Measurements from ENCODE around the gene SMARCAD1.
"Not testable (repeated sequence)": the region's sequence is repeated elsewhere in the genome, so short reads cannot be mapped to it uniquely, and the experiment has no call there.

Gene SMARCAD1

DNA sequence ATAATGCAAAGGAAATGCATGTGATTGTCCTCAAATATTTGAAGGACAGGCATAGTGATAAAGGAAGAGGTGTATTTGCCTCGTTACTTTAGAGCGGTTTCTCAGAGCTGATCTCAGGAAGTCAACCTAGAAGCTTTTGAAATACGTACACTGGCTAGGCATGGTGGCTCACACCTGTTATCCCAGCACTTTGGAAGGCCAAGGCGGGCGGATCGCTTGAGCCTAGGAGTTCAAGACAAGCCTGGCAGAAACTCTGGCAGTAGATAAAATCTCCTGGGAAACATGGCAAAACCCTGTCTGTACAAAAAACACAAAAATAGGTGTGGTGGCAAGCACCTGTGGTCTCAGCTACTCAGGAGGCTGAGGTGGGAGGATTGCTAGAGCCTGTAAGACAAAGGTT, 24.9 kb downstream of the SMARCAD1 start:
- no peak for DNase-seq (ENCODE audit: low spot score)

DNA sequence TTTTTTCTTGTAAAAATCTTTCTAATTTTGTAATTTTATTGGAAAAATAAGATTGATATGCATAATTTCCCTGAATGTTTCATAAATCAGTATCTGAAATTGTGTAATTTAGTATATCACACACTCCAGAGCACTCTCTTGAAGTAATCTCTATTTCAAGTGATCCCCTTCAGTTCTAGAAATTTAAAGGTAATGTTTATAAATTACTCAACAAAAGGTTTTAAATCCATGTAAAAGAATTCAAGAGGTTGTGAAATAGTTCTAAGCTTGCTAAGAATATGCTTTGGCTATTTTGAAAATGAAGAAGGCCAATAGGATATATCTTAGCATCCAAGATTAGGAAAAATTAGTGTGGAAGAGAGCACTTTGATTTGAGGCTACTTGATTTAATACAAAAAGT, 28.2 kb downstream of the SMARCAD1 start:
- DNase-seq (ENCODE audit: low spot score), result no peak

DNA sequence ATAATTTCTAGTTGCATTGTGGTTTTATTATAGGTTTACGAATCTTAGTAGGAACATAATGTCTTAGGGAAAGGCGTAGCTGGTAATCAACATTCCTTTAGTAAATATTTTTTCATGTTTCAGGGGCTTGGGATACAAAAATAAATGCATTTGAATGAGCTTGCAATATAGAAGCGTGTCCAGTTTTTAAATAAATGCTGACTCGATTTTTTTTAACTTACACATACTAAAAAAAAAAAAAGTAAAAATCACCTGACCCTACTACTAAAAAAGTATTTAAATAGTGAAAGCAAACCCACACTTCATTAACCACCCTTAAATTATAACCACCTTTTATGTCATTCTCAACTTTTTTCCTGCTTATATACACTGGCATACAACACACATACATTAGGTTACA, 29.6 kb downstream of the SMARCAD1 start:
- DNase-seq (ENCODE audit: low spot score), result no peak

DNA sequence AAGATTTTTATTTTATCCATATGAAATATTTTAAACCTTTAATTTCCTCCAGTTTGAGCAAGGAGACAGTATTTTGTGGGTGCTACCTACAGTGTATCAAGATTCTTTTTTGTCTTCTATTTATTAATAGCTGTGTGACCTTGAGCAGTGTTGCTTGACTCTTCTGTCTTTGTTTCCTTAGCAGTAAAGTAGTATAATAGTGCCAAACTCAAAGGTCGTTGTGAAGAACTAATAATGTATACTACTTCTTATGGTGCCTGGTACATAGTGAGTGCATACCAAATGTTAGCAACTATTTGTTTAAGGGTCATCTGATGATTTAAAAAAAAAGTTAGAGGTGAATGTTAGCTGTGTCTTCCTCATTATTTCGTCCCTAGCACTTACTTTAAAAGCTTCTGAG, 30.5 kb downstream of the SMARCAD1 start:
- no peak for DNase-seq (ENCODE audit: low spot score)

DNA sequence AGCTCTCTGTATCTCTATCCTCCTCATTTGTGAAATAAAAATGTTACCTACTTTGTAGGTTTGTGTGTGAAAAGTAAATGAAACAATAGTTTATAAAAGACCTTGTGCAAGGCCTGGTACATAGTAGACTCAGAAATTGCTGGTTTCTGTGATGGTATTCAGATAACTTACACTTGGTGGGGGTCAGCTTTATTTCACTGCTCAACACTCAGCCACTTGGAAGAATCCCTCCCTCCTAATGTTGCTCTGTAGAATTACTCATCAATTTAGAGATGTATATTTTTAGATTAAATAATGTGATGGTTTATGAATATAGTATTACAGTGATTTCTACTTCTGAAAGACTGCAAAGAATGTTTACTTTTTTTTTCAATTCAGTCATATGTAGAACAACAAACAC, 32.7 kb downstream of the SMARCAD1 start:
- no peak for DNase-seq (ENCODE audit: low spot score)

DNA sequence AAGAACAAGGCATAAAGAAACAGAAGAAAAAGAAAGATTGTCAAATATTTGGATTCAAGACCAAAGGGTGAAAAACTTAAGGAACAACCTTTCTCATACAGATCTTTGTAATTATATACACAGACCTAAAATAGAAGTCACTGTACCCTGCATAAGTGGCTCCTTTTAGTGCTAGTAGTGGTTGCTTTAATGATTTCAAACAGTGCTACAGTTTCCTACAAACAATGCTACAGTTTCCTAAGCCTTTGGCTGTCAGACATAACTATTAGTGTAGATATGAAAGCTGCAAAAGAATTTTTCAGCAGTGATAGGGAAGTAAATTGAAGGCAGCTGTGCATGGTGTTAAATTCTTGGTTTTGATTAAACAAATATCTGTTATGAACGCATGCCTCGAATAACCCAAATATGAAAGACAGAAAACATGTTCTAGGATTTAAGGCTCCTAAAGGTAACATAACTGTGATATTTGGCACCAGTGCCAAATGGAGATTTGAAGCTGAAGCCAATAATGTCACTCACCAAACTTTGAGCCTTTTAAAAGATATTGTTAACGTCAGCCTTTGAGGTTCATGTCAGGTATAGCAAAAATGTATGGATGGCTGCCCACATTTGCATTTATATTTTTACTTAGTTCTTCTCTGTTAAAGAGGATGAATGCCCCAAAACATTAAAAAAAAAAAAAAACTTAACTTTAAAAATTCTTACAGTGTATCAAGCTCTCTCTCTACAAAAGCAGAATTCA, 36.6 kb downstream of the SMARCAD1 start:
- DNase-seq (ENCODE audit: low spot score), result no peak

DNA sequence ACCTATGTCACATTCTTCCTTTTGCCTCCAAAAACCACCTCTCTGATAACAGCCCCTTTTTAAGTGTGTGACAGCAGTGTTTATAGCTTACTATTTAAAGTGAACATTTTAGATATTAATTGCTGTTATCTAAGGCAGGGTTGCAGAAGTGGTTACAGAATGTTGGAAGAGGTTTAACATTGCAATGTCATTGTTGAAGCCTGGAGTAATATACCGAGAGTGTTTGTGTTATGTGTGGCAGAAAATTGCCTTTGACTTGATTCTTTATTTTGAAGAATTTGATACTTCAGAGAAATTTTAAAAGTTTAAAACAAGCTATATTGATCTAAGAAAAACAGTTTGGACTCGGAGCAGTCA, 37.1 kb downstream of the SMARCAD1 start:
- no peak for DNase-seq (ENCODE audit: low spot score)

DNA sequence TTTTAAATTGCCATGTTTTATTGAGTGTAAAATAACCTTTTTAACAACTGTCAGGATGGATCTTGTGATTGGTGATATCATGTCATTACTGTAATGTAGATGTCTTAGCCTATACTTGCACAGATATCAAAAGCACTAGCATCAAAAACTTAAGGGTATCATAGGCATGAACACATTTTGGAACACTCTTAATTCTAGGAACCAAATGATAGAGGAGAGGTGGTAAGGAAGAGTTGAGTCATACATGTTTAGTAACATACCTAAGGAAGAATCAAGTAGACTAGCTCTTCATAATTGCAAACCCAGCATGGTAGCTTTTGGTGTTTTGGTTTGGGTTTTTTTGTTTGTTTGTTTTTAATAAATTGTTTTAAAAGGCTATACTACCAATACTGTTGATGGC, 43.4 kb downstream of the SMARCAD1 start:
- DNase-seq (ENCODE audit: low spot score), result no peak

DNA sequence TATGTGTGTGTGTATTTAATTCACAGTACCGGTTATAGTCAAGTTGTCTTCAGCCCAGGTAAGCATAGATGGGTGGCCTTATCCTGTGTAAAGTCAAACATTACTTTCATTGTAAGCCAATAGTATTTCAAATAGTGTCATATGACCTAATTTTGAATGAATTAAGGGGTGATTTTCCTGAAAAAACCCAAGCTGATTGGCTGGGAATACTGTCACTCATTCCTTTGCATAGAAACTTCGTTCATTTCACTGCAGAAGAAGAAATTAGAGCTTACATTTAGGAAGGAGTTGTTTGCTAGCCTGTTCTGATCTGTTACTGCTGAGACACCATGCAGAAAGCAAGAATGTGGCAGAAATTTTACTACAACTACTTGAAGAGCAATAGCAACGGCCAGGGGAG, 45.4 kb downstream of the SMARCAD1 start:
- no peak for DNase-seq (ENCODE audit: low spot score)

DNA sequence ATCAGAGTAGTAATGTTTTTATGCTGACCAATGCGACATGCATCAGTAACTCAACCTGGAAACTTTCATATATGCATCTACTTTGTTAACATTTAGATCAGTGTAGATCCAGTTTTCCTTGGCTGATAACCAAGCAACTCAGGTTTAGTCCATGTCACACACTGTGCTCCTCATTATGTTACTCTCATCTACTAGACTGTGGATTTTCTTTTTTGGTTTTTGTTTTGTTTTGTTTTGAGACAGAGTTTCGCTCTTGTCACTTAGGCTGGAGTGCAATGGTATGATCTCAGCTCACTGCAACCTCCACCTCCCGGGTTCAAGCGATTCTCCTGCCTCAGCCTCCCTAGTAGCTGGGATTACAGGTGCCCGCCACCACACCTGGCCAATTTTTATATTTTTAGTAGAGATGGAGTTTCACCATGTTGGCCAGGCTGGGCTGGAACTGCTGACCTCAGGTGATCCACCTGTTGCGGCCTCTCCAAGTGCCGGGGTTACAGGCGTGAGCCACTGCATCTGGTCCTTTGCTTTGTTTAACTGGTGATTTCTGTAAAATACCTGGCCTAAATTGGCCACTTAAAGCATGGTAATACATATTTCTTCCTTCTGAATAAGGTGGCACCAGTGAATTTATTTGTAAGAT, 48.6 kb downstream of the SMARCAD1 start:
- DNase-seq (ENCODE audit: low spot score), result no peak

DNA sequence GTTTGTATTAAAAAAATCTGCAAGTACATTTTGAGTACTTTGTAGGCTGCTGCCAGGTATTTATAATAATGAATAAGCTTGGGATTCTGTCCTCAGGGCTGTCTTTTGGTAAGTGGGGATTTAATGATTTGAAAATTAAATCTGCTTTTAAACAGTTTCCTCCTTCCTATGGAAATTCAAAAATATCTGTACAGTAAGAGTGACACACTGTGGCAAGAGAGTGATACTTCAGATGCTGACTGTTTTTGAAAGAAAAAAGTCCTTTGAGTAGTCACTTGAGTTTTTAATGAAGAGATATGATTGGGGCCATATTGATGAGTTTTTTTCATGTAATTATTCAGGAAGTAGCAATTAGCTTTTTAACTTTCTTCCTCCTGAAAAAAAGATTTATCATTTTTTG, 49.2 kb downstream of the SMARCAD1 start:
- DNase-seq (ENCODE audit: low spot score), result no peak

DNA sequence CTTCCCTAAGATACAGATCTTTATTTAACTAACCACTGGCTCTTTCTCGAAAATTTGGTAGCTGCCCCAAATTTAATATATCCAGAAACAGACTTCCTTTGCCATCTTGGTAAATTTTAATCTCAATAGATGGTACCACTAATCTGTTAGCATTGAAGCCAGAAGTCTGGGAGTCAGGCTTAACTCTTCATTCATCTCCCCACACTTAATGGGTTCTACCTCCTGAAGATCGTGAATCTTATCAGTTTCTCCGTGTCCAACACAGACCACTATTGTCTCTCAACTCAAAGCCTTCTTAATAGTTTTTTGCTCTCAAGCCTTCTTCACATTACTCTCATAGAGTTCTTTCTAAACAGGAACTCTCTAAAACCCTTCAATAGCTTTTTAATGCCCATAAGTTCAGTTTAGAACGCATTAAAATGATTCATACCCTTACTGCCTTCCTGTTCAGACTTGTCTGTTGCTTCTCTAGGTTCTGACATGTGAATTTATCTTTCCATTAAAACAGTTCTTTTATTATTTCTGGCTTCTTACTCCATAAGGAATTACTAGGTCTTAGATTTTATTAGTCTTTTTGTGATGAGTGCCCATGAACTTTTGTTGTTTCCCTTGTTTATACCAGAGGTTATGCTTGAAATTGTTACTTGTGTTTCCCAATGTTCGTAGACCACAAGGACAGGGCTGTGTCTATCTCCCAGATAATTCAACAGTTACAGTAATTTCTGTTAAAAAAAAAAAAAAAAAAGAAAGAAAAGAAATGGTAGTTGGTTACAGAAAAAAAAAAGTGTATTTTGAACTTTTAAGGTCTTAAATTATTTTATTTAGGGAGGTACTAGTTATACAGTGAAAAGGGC, 54.7 kb downstream of the SMARCAD1 start:
- DNase-seq (ENCODE audit: low spot score), result no peak

DNA sequence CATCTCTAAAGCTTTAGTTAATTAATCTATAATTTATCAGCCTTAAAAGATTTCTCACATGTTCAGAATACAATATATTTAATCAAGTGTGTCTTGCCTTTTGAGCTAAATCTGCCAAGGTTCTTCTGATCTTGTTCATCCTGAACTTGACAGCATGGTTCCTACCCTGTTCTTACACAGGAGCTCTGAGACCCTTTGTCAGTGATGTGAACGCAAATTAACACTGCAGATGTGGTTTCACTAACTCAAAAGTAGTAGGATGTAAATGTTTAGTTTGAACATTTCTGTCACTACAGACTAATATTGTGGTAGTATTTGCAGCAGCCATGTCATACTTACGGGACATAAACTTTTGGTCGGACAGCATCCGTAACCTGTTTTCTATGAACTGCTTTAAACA, 59.4 kb downstream of the SMARCAD1 start:
- DNase-seq (ENCODE audit: low spot score), result no peak

DNA sequence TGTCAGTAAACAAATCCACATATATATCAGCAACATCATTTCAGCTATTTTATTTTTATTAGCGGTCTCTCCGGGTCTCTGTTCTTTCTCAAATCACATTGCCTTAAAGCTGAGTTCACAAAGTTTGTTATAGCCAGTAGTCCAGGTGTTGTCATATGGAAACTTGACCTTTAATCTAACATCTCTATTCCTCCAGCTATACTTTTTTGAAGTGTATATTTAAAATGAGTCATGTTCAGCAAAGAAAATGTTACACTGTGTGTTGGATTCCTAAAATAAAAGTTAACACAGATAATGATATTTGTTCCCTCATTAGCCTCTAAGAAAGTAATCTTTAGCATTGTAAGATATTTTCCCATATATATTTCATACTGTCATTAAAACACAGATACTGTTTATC, 63.6 kb downstream of the SMARCAD1 start:
- DNase-seq (ENCODE audit: low spot score), result no peak

DNA sequence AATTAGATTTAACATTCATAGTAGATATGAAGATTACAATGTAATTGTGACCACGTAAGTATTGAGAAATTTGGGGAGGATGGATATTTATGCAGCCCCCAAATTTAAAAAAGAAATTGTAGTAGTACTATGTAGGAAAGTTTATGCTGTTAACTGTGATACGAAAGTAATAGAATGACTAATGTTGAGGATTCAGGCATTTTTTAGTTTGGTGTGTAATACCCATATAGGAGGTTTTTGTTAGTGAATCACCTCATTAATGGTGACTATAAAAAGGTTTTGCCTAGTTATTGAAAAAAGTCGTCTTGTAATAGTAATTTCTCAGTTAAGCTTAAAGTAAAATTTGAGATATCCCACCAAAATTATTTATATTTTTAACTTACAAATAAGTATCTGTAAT, 67.2 kb downstream of the SMARCAD1 start:
- no peak for DNase-seq (ENCODE audit: low spot score)

DNA sequence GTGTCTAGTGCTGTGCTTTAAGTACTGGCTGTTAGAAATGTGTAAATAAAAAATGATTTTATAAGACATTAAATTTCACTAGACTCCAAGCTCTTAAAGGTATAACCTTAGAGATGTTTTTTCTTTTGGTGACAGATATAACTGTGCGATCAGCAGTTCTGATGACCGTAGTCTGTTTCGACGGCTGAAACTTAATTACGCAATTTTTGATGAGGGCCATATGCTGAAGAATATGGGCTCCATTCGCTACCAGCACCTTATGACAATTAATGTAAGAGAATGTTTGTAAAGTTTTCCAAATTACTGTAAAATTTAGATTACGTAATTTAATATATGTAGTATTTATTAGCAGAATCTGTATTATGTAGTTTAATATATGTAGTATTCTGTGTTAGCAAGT, 68.5 kb downstream of the SMARCAD1 start:
- no peak for DNase-seq (ENCODE audit: low spot score)

DNA sequence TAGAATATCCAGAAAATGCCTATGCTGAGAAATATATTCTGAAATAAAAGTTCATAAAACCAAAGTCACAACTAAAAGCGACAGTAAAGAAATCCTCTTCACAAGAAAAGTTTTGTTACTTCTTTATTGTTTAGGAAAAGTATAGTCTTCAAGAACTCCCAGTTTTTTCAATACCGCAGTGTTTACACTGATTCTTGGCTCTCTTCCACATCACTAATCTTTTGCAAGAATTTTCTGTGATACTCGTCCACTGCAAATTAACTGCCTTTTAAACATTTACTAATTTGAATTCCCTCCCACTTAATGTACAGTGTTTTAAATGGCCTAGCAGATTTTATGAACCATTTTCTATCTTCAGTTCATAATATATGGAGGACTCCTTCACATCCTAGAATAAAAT, 69.9 kb downstream of the SMARCAD1 start:
- no peak for DNase-seq (ENCODE audit: low spot score)

DNA sequence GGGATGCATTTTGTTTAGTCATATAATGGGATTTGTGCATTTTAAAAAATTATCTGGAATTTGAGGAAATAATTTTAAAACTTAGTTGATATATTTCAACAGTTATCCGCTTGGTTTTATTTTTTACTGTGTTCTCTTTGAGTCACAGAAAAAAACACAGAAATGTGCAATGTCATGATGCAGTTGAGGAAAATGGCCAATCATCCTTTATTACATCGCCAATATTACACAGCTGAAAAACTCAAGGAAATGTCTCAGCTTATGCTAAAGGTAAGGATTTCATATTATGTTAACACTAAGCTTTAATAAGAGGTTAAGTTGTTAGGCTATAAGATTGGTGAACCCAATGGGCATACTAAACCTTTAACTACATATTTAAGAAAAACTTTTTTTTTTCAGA, 71.1 kb downstream of the SMARCAD1 start:
- DNase-seq (ENCODE audit: low spot score), result no peak

DNA sequence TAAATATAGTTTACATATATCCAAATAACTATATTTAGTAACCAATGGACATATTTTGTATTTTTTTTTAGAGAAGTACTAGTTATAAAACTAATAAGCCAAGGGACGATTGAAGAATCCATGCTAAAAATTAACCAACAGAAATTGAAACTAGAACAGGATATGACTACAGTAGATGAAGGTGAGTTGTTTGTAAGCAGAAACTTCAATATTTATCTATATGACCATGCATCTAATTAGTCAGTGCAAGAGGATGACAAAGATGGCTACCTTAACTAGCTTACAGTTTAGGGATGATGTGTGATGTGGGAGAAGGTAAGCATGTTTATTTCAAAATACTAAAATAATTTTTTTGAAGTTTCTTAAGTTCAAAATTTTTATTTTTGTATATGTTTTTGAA, 77.2 kb downstream of the SMARCAD1 start:
- DNase-seq (ENCODE audit: low spot score), result no peak

DNA sequence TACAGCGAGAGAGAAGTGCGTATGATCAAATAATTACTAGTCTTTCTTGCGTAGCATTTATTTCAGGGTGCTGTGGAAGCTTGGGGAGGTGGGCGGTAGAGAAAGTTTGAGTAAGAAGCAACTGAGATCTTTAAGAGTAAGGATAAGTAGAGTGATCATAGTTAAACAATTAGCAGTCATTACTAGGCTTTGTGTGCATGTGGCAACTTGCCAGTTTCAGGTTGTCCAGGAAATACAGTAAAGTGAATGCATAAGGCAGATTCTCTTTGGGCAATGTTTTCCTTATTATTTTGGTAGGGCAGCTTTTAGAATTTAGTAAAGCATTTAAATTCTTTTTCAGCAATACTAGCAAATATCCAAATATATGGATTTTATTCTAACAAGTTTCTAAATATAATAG, 78.0 kb downstream of the SMARCAD1 start:
- no peak for DNase-seq (ENCODE audit: low spot score)

DNA sequence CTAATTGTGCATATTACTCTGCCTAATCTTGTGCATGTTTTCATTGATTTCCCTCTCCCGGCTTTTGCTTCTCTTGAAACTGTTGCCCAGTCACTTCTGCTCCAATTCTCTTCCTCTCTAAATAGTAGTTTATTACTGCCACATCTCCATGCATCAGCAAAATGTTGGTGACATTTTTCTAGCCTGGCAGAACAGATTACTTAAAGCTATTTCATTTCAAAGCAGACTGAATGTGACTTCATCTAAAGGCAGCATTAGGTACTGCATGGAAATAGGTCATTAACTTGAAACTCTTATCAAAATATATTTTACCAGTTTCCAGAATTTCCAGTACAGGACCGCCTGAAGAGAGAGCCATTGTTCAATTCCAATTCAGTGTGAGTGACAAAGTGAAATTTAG, 82.6 kb downstream of the SMARCAD1 start:
- no peak for DNase-seq (ENCODE audit: low spot score)

DNA sequence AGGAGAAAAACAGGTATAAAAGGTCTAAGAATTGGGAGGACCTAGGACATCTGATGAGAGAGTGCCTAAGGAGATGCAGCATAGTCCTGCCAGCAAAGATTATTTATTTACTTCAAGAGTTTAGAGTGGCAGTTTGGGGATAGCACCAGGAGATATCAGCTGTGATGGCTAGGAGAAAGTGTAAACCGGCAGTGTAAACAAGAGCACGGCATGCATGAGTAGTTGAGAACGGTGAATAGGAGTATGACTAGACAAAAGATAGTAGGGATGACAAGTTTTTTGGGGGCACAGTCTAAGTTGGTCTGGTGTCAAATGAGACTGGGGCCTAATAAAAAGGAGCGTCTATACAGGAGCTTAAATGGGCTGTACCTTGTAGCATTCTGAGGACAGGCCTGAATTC, 86.3 kb downstream of the SMARCAD1 start:
- DNase-seq (ENCODE audit: low spot score), result not testable (repeated sequence)

DNA sequence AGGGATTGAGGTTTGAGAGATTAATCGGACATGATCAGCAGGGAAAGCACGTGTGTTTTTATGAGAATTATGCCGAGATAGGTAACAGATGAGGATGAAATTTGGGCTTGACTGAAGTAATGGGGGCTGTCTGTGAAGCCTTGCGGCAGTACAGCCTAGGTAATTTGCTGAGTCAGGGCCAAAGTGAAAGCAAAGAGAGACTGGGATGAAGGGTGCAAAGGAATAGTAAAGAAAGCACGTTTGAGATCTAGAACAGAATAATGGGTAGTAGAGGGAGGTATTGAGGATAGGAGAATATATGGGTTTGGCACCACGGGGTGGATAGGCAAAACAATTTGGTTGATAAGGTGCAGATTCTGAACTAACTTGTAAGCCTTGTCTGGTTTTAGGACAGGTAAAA, 87.8 kb downstream of the SMARCAD1 start:
- not testable (repeated sequence) for DNase-seq (ENCODE audit: low spot score)

All from putamen (tissue), 1 donor.